OCI-LY1 (cell line): ENCODE measurements around the gene COA8.

Experiments
- CTCF ChIP-seq: fragments of 200-600 bp; sonication (generic), shearing (Covaris generic); IDR thresholded peaks from 2 replicates; pipeline ENCODE4 v1.5.1; 2017; ENCODE audit warnings: mild to moderate bottlenecking, antibody characterized with exemption, low read length, moderate library complexity, mixed read lengths
- EZH2 ChIP-seq: fragments of 200-600 bp; sonication (generic), shearing (Covaris generic); IDR thresholded peaks from 2 replicates; pipeline ENCODE4 v1.8.0; 2017; ENCODE audit warnings: borderline replicate concordance, mixed run types, mild to moderate bottlenecking, antibody characterized with exemption, low read length, moderate library complexity, mixed read lengths

GRCh38 chr14:103516426-103517173 lies 46.2 kb upstream of the COA8 start:
- TF ChIP-seq CTCF (no peak), EZH2 (no peak)
